Mesenchymal stem cell (in vitro differentiated cells and primary cell): Measurements from ENCODE around the gene PTPN1.

Source experiments
- DNase-seq: peaks from one replicate; pipeline ENCODE4 v3.0.0-alpha.2; 2013
- H2AFZ ChIP-seq: one replicate; pipeline ENCODE4 v1.6.1; 2013; ENCODE audit warnings: low read depth, mild to moderate bottlenecking, control low read depth, inconsistent platforms, low read length, moderate library complexity
- H2AK5ac ChIP-seq: 2 replicates; pipeline ENCODE4 v1.6.1; 2013; ENCODE audit warnings: low read length, moderate library complexity, mild to moderate bottlenecking, inconsistent platforms; ENCODE audit not compliant: severe bottlenecking
- H2BK120ac ChIP-seq: one replicate; pipeline ENCODE4 v1.6.1; 2013; ENCODE audit warnings: low read depth, mild to moderate bottlenecking, inconsistent platforms, low read length, moderate library complexity
- H2BK12ac ChIP-seq, 2 experiments: one replicate each; pipeline ENCODE4 v1.6.1; 2013; ENCODE audit warnings: inconsistent platforms in 2 of 2, low read length in 2 of 2, mild to moderate bottlenecking in 2 of 2, moderate library complexity in 2 of 2, control low read depth in 1 of 2
- H2BK15ac ChIP-seq: one replicate; pipeline ENCODE4 v1.6.1; 2013; ENCODE audit warnings: mild to moderate bottlenecking, low read depth, inconsistent platforms; ENCODE audit not compliant: poor library complexity, severe bottlenecking
- H2BK5ac ChIP-seq: 2 replicates; pipeline ENCODE4 v1.6.1; 2013; ENCODE audit warnings: low read depth, mild to moderate bottlenecking, low read length, control low read depth, inconsistent platforms; ENCODE audit not compliant: poor library complexity, severe bottlenecking
- H3K14ac ChIP-seq, 2 experiments: one replicate each; pipeline ENCODE4 v1.6.1; 2013; ENCODE audit warnings: inconsistent platforms in 2 of 2, low read length in 2 of 2, control low read depth in 1 of 2, mild to moderate bottlenecking in 1 of 2, moderate library complexity in 1 of 2
- H3K18ac ChIP-seq, 2 experiments: one replicate each; pipeline ENCODE4 v1.6.1; 2013; ENCODE audit warnings: inconsistent platforms in 2 of 2, low read length in 2 of 2, control low read depth in 1 of 2, low read depth in 1 of 2, mild to moderate bottlenecking in 1 of 2
- H3K23ac ChIP-seq, 2 experiments: one replicate each; pipeline ENCODE4 v1.6.1; 2013; ENCODE audit warnings: inconsistent platforms in 2 of 2, low read length in 2 of 2, mild to moderate bottlenecking in 2 of 2, moderate library complexity in 2 of 2, control low read depth in 1 of 2
- H3K27ac ChIP-seq: 2 replicates; pipeline ENCODE4 v1.5.1; 2013; ENCODE audit warnings: mild to moderate bottlenecking, moderate library complexity, low read length, control low read depth, inconsistent platforms; ENCODE audit not compliant: poor library complexity, severe bottlenecking
- H3K27me3 ChIP-seq, 2 experiments: 2 replicates each; pipeline versions ENCODE4 v1.6.1 to v1.7.0; 2013; ENCODE audit warnings: low read length in 2 of 2, mild to moderate bottlenecking in 2 of 2, moderate library complexity in 2 of 2, control low read depth in 1 of 2, inconsistent platforms in 1 of 2; ENCODE audit not compliant: control insufficient read depth in 1 of 2, insufficient read depth in 1 of 2
- H3K36me3 ChIP-seq, 2 experiments: 2 replicates each; pipeline versions ENCODE4 v1.6.1 to v1.7.0; 2013; ENCODE audit warnings: low read length in 2 of 2, control low read depth in 1 of 2, inconsistent platforms in 1 of 2, low read depth in 1 of 2, mild to moderate bottlenecking in 1 of 2; ENCODE audit not compliant: insufficient read depth in 2 of 2, control insufficient read depth in 1 of 2
- H3K4ac ChIP-seq, 2 experiments: one replicate each; pipeline ENCODE4 v1.6.1; 2013; ENCODE audit warnings: inconsistent platforms in 2 of 2, low read length in 2 of 2, mild to moderate bottlenecking in 2 of 2, moderate library complexity in 2 of 2, control low read depth in 1 of 2, low read depth in 1 of 2
- H3K4me1 ChIP-seq: 2 replicates; pipeline ENCODE4 v1.6.1; 2013; ENCODE audit warnings: low read depth, low read length, control low read depth; ENCODE audit not compliant: control insufficient read depth, insufficient read depth
- H3K4me2 ChIP-seq: 2 replicates; pipeline ENCODE4 v1.6.1; 2013; ENCODE audit warnings: low read length, mild to moderate bottlenecking, inconsistent platforms; ENCODE audit not compliant: poor library complexity, severe bottlenecking
- H3K4me3 ChIP-seq, 2 experiments: 2 replicates each; pipeline versions ENCODE4 v1.5.1 to v1.7.0; 2013; ENCODE audit warnings: low read length in 2 of 2, mild to moderate bottlenecking in 2 of 2, control low read depth in 1 of 2, low read depth in 1 of 2; ENCODE audit not compliant: insufficient read depth in 1 of 2
- H3K79me1 ChIP-seq: replicated peaks from 2 replicates; pipeline ENCODE4 v1.6.1; 2013; ENCODE audit warnings: mild to moderate bottlenecking, control low read depth, low read length, inconsistent platforms; ENCODE audit not compliant: poor library complexity, severe bottlenecking
- H3K9ac ChIP-seq: 2 replicates; pipeline ENCODE4 v1.7.0; 2013; ENCODE audit warnings: mild to moderate bottlenecking, low read length, moderate library complexity
- H3K9me3 ChIP-seq: 2 replicates; pipeline ENCODE4 v1.7.0; 2013; ENCODE audit warnings: mild to moderate bottlenecking, low read length; ENCODE audit not compliant: control insufficient read depth
- H4K8ac ChIP-seq: one replicate; pipeline ENCODE4 v1.6.1; 2013; ENCODE audit warnings: inconsistent platforms, mild to moderate bottlenecking, low read length, moderate library complexity
- H4K91ac ChIP-seq: one replicate; pipeline ENCODE4 v1.6.1; 2013; ENCODE audit warnings: mild to moderate bottlenecking, low read length, inconsistent platforms
- WGBS: methylation state at CpG from one replicate; pipeline ENCODE4 v1.1.7; 2013; ENCODE audit warnings: mixed read lengths; 5-methylcytosine and 5-hydroxymethylcytosine counted together

Gene PTPN1

DNA sequence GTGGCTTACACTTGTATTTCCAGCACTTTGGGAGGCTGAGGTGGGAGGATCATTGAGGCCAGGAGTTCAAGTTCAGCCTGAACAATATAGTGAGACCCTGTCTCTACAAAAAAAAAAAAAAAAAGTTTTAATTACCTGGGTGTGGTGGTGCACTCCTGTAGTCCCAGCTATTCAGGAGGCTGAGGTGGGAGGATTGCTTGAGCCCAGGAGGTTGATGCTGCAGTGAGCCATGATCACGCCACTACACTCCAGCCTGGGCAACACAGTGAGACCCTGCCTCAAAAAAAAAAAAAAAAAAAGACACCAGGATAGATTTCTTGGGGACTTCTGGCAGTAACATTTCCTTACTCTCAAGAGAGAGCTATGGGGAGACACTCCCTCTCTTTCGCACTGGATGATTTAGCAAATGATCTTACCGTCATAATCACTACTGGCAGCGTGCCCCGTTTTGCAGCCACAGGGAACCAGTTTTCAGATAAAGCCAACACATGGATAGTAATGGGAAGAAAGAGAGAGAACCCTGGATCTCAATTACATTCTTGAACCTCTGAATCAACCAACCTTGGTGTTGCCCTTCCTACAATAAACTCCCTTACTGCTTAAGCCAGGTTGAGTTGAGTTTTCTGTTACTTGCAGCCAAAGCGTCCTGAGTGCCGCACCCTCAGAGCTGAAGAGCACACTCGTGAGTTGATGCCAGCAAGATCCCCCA, 18.1 kb upstream of the PTPN1 start:
- Histone ChIP-seq H3K36me3 (no peaks in the 10 kb centered on the region), H3K14ac (no peak overlapping the region)
- 96% methylated on average over 7 of the region's 8 CpGs for WGBS

DNA sequence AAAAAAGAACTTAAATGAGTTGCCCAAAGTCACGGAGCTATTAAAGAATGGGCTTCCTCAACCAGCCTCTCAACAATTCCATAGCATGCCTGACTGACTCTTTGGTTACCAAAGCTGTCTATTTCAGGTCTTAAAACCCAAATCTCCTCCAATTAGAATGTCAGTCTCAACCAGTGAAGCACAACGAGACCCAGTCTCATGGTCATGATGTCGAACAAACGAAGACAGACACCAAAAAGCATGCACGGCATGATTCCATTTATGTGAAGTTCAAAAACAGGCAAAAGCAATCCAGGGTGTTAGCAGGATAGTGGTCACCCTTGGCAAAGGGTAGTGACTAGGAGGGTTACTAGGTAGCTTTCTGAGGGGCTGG, 16.3 kb upstream of the PTPN1 start:
- no peak overlapping the region for H2AK5ac ChIP-seq
- H3K36me3 ChIP-seq = no peaks in the 10 kb centered on the region
- no peak overlapping the region for H2AFZ ChIP-seq
- no peaks in the 10 kb centered on the region for H3K79me1 ChIP-seq
- H3K9me3 ChIP-seq = no peaks in the 10 kb centered on the region
- H3K23ac ChIP-seq = no peak overlapping the region
- no peak overlapping the region for H2BK120ac ChIP-seq
- no peak for DNase-seq
- 92% methylated on average over 5 of the region's 5 CpGs for WGBS
- H3K14ac ChIP-seq = no peak overlapping the region
- H3K4me1 ChIP-seq = peaks cover 2% of the 10 kb centered on the region
- no peak overlapping the region for H2BK5ac ChIP-seq
- H3K9ac ChIP-seq = no peak overlapping the region
- no peak overlapping the region for H3K4me3 ChIP-seq
- no peak overlapping the region for H2BK12ac ChIP-seq
- H2BK15ac ChIP-seq = no peak overlapping the region
- H3K27ac ChIP-seq = no peak overlapping the region
- H4K91ac ChIP-seq = no peak overlapping the region
- no peak overlapping the region for H3K4me2 ChIP-seq
- no peak overlapping the region for H3K4ac ChIP-seq
- no peak overlapping the region for H3K18ac ChIP-seq
- no peaks in the 10 kb centered on the region for H3K27me3 ChIP-seq
- H4K8ac ChIP-seq = no peak overlapping the region

More for the DNA sequence above, 18.1 kb upstream of the PTPN1 start:
- Histone ChIP-seq H3K9me3 (no peaks in the 10 kb centered on the region), H2AK5ac (no peak overlapping the region), H2AFZ (no peak overlapping the region), H3K4me2 (no peak overlapping the region), H3K9ac (peak overlapping the region; percentile 3), H3K27ac (no peak overlapping the region), H4K91ac (no peak overlapping the region), H2BK15ac (no peak overlapping the region), H2BK12ac (no peak overlapping the region), H3K18ac (no peak overlapping the region), H3K4me3 (no peak overlapping the region), H3K23ac (no peak overlapping the region), H3K4me1 (peaks cover 2% of the 10 kb centered on the region), H3K4ac (no peak overlapping the region), H2BK5ac (no peak overlapping the region), H4K8ac (no peak overlapping the region), H3K79me1 (no peaks in the 10 kb centered on the region), H2BK120ac (no peak overlapping the region), H3K27me3 (no peaks in the 10 kb centered on the region)
- DNase-seq = no peak

- no peak overlapping the region for H4K91ac ChIP-seq
Measured at GRCh38 chr20:50494428-50494827, 15.8 kb upstream of the PTPN1 start.

DNA sequence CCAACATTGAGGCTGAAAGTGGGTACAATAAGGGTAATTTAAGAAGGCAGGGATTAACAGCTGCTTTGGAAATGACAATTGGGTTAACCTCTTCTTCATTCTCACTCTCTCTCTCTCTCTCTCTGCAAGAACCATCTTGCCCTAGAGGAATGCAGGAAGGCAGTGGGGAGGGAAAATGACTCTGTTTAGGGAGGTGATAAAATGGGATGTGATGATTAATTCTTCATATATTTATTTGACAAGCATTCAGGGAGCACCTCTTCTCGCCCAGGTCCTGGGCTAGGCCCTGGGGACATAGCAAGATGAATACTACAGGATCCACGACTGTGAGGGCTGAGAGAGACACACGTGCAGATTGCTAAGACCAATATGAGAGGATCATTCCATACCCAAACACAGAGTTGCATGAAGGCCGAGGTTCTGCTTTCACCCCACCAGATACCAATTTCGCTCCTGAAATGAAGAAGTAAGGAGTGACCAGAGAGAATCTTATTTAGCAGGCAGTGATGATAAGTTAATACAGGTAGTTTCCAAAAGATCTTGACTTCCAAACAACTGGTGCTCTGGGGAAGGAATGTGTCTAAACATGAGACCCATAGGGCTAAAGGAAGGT, 13.3 kb upstream of the PTPN1 start:
- no peak overlapping the region for H3K4ac ChIP-seq
- no peak overlapping the region for H2BK12ac ChIP-seq
- no peaks in the 10 kb centered on the region for H3K36me3 ChIP-seq
- H2BK120ac ChIP-seq = no peak overlapping the region
- no peak overlapping the region for H2BK5ac ChIP-seq
- no peak overlapping the region for H3K27ac ChIP-seq
- H3K9me3 ChIP-seq = no peaks in the 10 kb centered on the region
- H2BK15ac ChIP-seq = no peak overlapping the region
- H4K8ac ChIP-seq = no peak overlapping the region
- no peak overlapping the region for H3K14ac ChIP-seq
- no peak for DNase-seq
- H3K79me1 ChIP-seq = no peaks in the 10 kb centered on the region
- no peak overlapping the region for H3K18ac ChIP-seq
- H3K4me1 ChIP-seq = peaks cover 2% of the 10 kb centered on the region
- 88% methylated on average over 5 of the region's 5 CpGs for WGBS
- H3K23ac ChIP-seq = no peak overlapping the region
- no peak overlapping the region for H2AFZ ChIP-seq
- H3K4me2 ChIP-seq = no peak overlapping the region
- H4K91ac ChIP-seq = no peak overlapping the region
- no peak overlapping the region for H2AK5ac ChIP-seq
- H3K4me3 ChIP-seq = no peak overlapping the region
- H3K9ac ChIP-seq = peak overlapping the region; percentile 0
- H3K27me3 ChIP-seq = no peaks in the 10 kb centered on the region

More at GRCh38 chr20:50494428-50494827, 15.8 kb upstream of the PTPN1 start:
- no peak overlapping the region for H3K23ac ChIP-seq
- H3K4me2 ChIP-seq = no peak overlapping the region
- no peaks in the 10 kb centered on the region for H3K79me1 ChIP-seq
- H3K18ac ChIP-seq = no peak overlapping the region
- no peak overlapping the region for H3K27ac ChIP-seq
- H3K4ac ChIP-seq = no peak overlapping the region
- H3K36me3 ChIP-seq = no peaks in the 10 kb centered on the region
- H2BK12ac ChIP-seq = no peak overlapping the region
- H3K14ac ChIP-seq = no peak overlapping the region
- no peak overlapping the region for H3K9ac ChIP-seq
- no peak overlapping the region for H3K4me3 ChIP-seq
- H3K27me3 ChIP-seq = no peaks in the 10 kb centered on the region
- H3K9me3 ChIP-seq = no peaks in the 10 kb centered on the region
- H2BK15ac ChIP-seq = no peak overlapping the region
- H3K4me1 ChIP-seq = peaks cover 2% of the 10 kb centered on the region
- 95% methylated on average over 6 of the region's 6 CpGs for WGBS
- no peak overlapping the region for H2BK5ac ChIP-seq
- H4K8ac ChIP-seq = no peak overlapping the region
- no peak overlapping the region for H2AFZ ChIP-seq
- no peak overlapping the region for H2AK5ac ChIP-seq
- no peak for DNase-seq
- no peak overlapping the region for H2BK120ac ChIP-seq
